SU-DHL-6 (cell line): ENCODE data around the gene NCAPH2.

ENCODE experiments used
- H2AFZ ChIP-seq: fragments of 200-600 bp; sonication (generic); 2 replicates; pipeline ENCODE4 v1.6.1; 2014; ENCODE audit warnings: low read depth, mild to moderate bottlenecking, moderate library complexity, mixed read lengths, antibody characterized with exemption, low read length; ENCODE audit not compliant: severe bottlenecking
- H3F3A ChIP-seq: fragments of 200-600 bp; shearing (Covaris generic); 2 replicates; pipeline ENCODE4 v1.6.0; 2016; ENCODE audit warnings: antibody characterized with exemption, mild to moderate bottlenecking; ENCODE audit not compliant: insufficient read depth
- H3K27ac ChIP-seq: fragments of 200-600 bp; sonication (generic); 2 replicates; pipeline ENCODE4 v1.5.1; 2016; ENCODE audit warnings: low read depth, mild to moderate bottlenecking, low read length, moderate library complexity, mixed read lengths
- H3K27me3 ChIP-seq: fragments of 200-600 bp; sonication (generic), shearing (Covaris generic); 2 replicates; pipeline ENCODE4 v1.6.0; 2014; ENCODE audit warnings: mild to moderate bottlenecking, low read length
- H3K36me3 ChIP-seq: fragments of 200-600 bp; sonication (generic); 2 replicates; pipeline ENCODE4 v1.6.1; 2014; ENCODE audit warnings: mild to moderate bottlenecking, low read length, mixed read lengths
- H3K4me2 ChIP-seq: fragments of 300-600, 200-600 bp; shearing (Covaris generic), sonication (generic); 2 replicates; pipeline ENCODE4 v1.6.0; 2014; ENCODE audit warnings: low read length, low read depth, mild to moderate bottlenecking; ENCODE audit not compliant: poor library complexity, severe bottlenecking
- H3K4me3 ChIP-seq: fragments of 200-600 bp; sonication (generic); 2 replicates; pipeline ENCODE4 v1.5.1; 2014; ENCODE audit warnings: antibody characterized with exemption, low read length, mild to moderate bottlenecking, mixed read lengths; ENCODE audit not compliant: insufficient read depth, poor library complexity, severe bottlenecking
- H3K79me2 ChIP-seq: fragments of 200-600 bp; sonication (generic); 2 replicates; pipeline ENCODE4 v1.6.1; 2014; ENCODE audit warnings: mild to moderate bottlenecking, low read length, moderate library complexity; ENCODE audit not compliant: insufficient read depth
- H3K9ac ChIP-seq: fragments of 200-600 bp; sonication (generic); 2 replicates; pipeline ENCODE4 v1.7.0; 2014; ENCODE audit warnings: mild to moderate bottlenecking, low read length
- H3K9me2 ChIP-seq: fragments of 200-600 bp; sonication (generic); replicated peaks from 2 replicates; pipeline ENCODE4 v1.6.1; 2014; ENCODE audit warnings: low read length; ENCODE audit not compliant: insufficient read depth
- H3K9me3 ChIP-seq: fragments of 200-600 bp; sonication (generic); 2 replicates; pipeline ENCODE4 v1.6.1; 2014; ENCODE audit warnings: low read length, mixed read lengths; ENCODE audit not compliant: insufficient read depth
- H4K20me1 ChIP-seq: fragments of 200-600 bp; sonication (generic); 2 replicates; pipeline ENCODE4 v1.6.1; 2014; ENCODE audit warnings: low read depth, mild to moderate bottlenecking, antibody characterized with exemption, low read length, moderate library complexity, mixed read lengths
- CTCF ChIP-seq: fragments of 200-600 bp; sonication (generic); IDR thresholded peaks from one replicate; pipeline ENCODE4 v1.5.1; 2017; ENCODE audit warnings: antibody characterized with exemption, mild to moderate bottlenecking, low read length, moderate library complexity; ENCODE audit not compliant: insufficient read depth, poor library complexity, severe bottlenecking
- EZH2phosphoT487 ChIP-seq: fragments of 200-600 bp; sonication (generic), shearing (Covaris generic); conservative IDR thresholded peaks from 2 replicates; pipeline ENCODE4 v1.6.1; 2018; ENCODE audit warnings: mild to moderate bottlenecking, antibody characterized with exemption, low read length, moderate library complexity, mixed read lengths

Gene NCAPH2

GRCh38 chr22:50523458-50523805 lies 15.4 kb downstream of the NCAPH2 start:
- no peaks in the 10 kb centered on the region for H4K20me1 ChIP-seq
- no peaks in the 10 kb centered on the region for H3K9me3 ChIP-seq
- H3K27me3 ChIP-seq, result no peaks in the 10 kb centered on the region
- no peak overlapping the region for H3K27ac ChIP-seq
- no peak overlapping the region for H3K4me2 ChIP-seq
- no peaks in the 10 kb centered on the region for H3K9me2 ChIP-seq
- H3F3A ChIP-seq, result peaks cover 11% of the 10 kb centered on the region; the same call in 1 of the 2 replicates
- H2AFZ ChIP-seq, result no peak overlapping the region
- no peak overlapping the region for H3K4me3 ChIP-seq
- no peaks in the 10 kb centered on the region for H3K36me3 ChIP-seq
- TF ChIP-seq EZH2phosphoT487 (no peak), CTCF (no peak)
- H3K79me2 ChIP-seq, result peaks cover 10% of the 10 kb centered on the region; the same call in 1 of the 2 replicates
- no peak overlapping the region for H3K9ac ChIP-seq

GRCh38 chr22:50523806-50524675 lies 16.0 kb downstream of the NCAPH2 start:
- no peaks in the 10 kb centered on the region for H3K9me2 ChIP-seq
- H3K9ac ChIP-seq, result peak overlapping the region; percentile 88
- no peaks in the 10 kb centered on the region for H3K9me3 ChIP-seq
- H3K27me3 ChIP-seq, result no peaks in the 10 kb centered on the region
- H3K36me3 ChIP-seq, result no peaks in the 10 kb centered on the region
- no peak overlapping the region for H2AFZ ChIP-seq
- H3K27ac ChIP-seq, result peak overlapping the region; percentile 87
- H3F3A ChIP-seq, result peaks cover 12% of the 10 kb centered on the region; the same call in 1 of the 2 replicates
- H4K20me1 ChIP-seq, result no peaks in the 10 kb centered on the region
- peak overlapping the region; percentile 71 for H3K4me2 ChIP-seq
- TF ChIP-seq CTCF, result no peak
- no peak for TF ChIP-seq EZH2phosphoT487
- H3K4me3 ChIP-seq, result peak overlapping the region; percentile 64
- H3K79me2 ChIP-seq, result peaks cover 10% of the 10 kb centered on the region; the same call in 1 of the 2 replicates

GRCh38 chr22:50524676-50525103 lies 16.7 kb downstream of the NCAPH2 start:
- Histone ChIP-seq H3K27ac (peak overlapping the region; percentile 87), H3K27me3 (no peaks in the 10 kb centered on the region), H3K4me3 (peak overlapping the region; percentile 64), H3K9me3 (no peaks in the 10 kb centered on the region), H3K79me2 (peaks cover 10% of the 10 kb centered on the region; the same call in 1 of the 2 replicates), H4K20me1 (no peaks in the 10 kb centered on the region), H3K36me3 (no peaks in the 10 kb centered on the region), H3K9me2 (no peaks in the 10 kb centered on the region), H3K9ac (peak overlapping the region; percentile 88), H3K4me2 (peak overlapping the region; percentile 71), H3F3A (peaks cover 12% of the 10 kb centered on the region; the same call in 1 of the 2 replicates), H2AFZ (no peak overlapping the region)
- TF ChIP-seq EZH2phosphoT487 (no peak), CTCF (no peak)
